ENCODE results near the gene ALDH2. TPM values are rescaled to one million over a fixed set of nuclear protein-coding genes. Genes with fewer than 3 reads are reported as not detected.

The ALDH2 gene
- total RNA-seq, 2 donors from 2014 or later: 76.6 to 91.4 TPM

DNA sequence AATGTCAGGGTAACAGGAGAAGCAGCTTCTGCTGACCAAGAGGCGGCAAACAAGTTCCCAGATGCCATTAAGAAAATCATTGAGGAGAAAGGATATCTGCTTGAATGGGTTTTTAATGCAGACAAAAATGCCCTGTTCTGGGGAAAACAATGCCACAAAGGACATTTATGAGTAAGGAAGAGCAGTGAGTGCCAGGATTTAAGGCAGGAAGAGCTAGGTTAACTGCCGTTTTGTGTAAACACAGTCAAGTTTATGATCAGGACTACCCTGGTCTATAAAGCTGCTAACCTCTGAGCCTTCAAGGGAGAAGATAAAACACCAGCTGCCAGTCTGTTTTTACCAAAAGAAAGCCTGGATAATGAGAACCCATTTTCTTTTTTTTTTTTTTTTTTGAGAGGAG, 83.8 kb downstream of the ALDH2 start:
- H3K9me3 Mint-ChIP-seq: peaks cover 7% of the 10 kb centered on the region
- no peaks in the 10 kb centered on the region for H3K27me3 Mint-ChIP-seq (ENCODE audit: insufficient read depth)
- TF ChIP-seq CTCF (conservative IDR thresholded peaks at IDR 0.05): no peak
- Histone ChIP-seq H3K36me3 (ENCODE audit: control insufficient read depth, insufficient read depth, low read length) (peaks cover 44% of the 10 kb centered on the region), H3K27ac (ENCODE audit: low read depth, low read length) (no peak overlapping the region), H3K27me3 (ENCODE audit: control insufficient read depth, insufficient read depth, low read length, poor library complexity, severe bottlenecking) (no peaks in the 10 kb centered on the region), H3K4me1 (ENCODE audit: control insufficient read depth, insufficient read depth, low read length) (no peaks in the 10 kb centered on the region), H3K9me3 (ENCODE audit: control insufficient read depth, low read length) (peaks cover 16% of the 10 kb centered on the region), H3K4me3 (ENCODE audit: low read length) (no peak overlapping the region), H3K9ac (ENCODE audit: extremely low read depth, low read length, poor library complexity, severe bottlenecking) (no peak overlapping the region)
- no peak overlapping the region for H3K27ac Mint-ChIP-seq
- WGBS, 2 experiments (ENCODE audit: insufficient coverage in 1 of 2, insufficient read length in 1 of 2): 93 to 99% methylated on average over 2 of the region's 2 CpGs
- H3K4me1 Mint-ChIP-seq: no peaks in the 10 kb centered on the region
- no peak for DNase-seq
- H3K36me3 Mint-ChIP-seq (ENCODE audit: low read depth): peaks cover 59% of the 10 kb centered on the region
- H3K4me3 Mint-ChIP-seq: no peak overlapping the region

DNA sequence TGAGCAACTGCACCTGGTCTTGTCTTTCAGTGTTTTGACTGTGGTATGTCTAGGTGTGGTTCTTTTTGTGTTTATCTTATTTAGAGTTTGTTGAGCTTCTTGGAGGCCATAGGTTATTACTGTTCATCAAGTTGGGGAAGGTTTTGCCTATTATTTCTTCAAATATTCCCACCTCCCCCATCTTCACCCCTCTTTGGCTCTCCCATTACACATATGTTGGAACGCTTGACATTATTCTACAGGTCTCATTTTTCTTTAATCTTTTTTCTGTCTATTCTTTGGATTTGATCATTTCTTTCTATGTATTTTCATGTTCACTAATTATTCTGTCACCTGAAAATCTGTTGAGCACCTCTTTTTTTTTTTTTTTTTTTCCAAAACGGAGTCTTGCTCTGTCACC, 91.5 kb downstream of the ALDH2 start:
- Mint-ChIP-seq H3K4me3 (no peak overlapping the region), H3K27ac (no peak overlapping the region), H3K9me3 (no peaks in the 10 kb centered on the region), H3K4me1 (peaks cover 6% of the 10 kb centered on the region), H3K36me3 (ENCODE audit: low read depth) (peaks cover 31% of the 10 kb centered on the region), H3K27me3 (ENCODE audit: insufficient read depth) (no peaks in the 10 kb centered on the region)
- Histone ChIP-seq H3K36me3 (ENCODE audit: control insufficient read depth, insufficient read depth, low read length) (peaks cover 20% of the 10 kb centered on the region), H3K9me3 (ENCODE audit: control insufficient read depth, low read length) (peaks cover 12% of the 10 kb centered on the region), H3K4me3 (ENCODE audit: low read length) (no peak overlapping the region), H3K27me3 (ENCODE audit: control insufficient read depth, insufficient read depth, low read length, poor library complexity, severe bottlenecking) (no peaks in the 10 kb centered on the region), H3K9ac (ENCODE audit: extremely low read depth, low read length, poor library complexity, severe bottlenecking) (no peak overlapping the region), H3K4me1 (ENCODE audit: control insufficient read depth, insufficient read depth, low read length) (no peaks in the 10 kb centered on the region), H3K27ac (ENCODE audit: low read depth, low read length) (no peak overlapping the region)
- DNase-seq: no peak
- WGBS, 2 experiments (ENCODE audit: insufficient coverage in 1 of 2, insufficient read length in 1 of 2): 94 to 100% methylated on average over 1 to 2 of the region's 2 CpGs
- TF ChIP-seq CTCF (conservative IDR thresholded peaks at IDR 0.05): no peak

DNA sequence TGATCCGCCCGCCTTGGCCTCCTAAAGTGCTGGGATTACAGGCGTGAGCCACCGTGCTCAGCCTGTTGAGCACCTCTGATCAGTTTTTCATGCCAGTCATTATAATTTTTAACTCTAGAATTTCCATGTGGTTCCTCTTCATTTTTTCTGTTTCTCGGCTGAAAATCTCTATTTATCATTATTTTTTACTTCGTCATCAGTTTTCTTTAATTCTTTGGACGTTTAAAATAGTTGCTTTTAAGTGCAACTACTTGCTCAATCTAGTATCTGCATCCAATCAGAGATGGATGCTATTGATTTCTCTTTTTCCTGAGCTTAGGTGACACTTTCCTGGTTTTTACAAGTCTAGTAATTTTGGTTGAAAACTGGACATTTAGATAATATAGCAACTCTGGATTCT, 92.0 kb downstream of the ALDH2 start:
- H3K27ac Mint-ChIP-seq: no peak overlapping the region
- H3K27me3 Mint-ChIP-seq (ENCODE audit: insufficient read depth): no peaks in the 10 kb centered on the region
- H3K4me3 ChIP-seq (ENCODE audit: low read length): no peak overlapping the region
- no peaks in the 10 kb centered on the region for H3K4me1 ChIP-seq (ENCODE audit: control insufficient read depth, insufficient read depth, low read length)
- WGBS, 2 experiments (ENCODE audit: insufficient coverage in 1 of 2, insufficient read length in 1 of 2): 95 to 96% methylated on average over 7 of the region's 7 CpGs
- no peaks in the 10 kb centered on the region for H3K27me3 ChIP-seq (ENCODE audit: control insufficient read depth, insufficient read depth, low read length, poor library complexity, severe bottlenecking)
- H3K9ac ChIP-seq (ENCODE audit: extremely low read depth, low read length, poor library complexity, severe bottlenecking): no peak overlapping the region
- H3K27ac ChIP-seq (ENCODE audit: low read depth, low read length): no peak overlapping the region
- H3K9me3 ChIP-seq (ENCODE audit: control insufficient read depth, low read length): peaks cover 12% of the 10 kb centered on the region
- DNase-seq: no peak
- peaks cover 32% of the 10 kb centered on the region for H3K36me3 Mint-ChIP-seq (ENCODE audit: low read depth)
- H3K4me1 Mint-ChIP-seq: peaks cover 6% of the 10 kb centered on the region
- H3K36me3 ChIP-seq (ENCODE audit: control insufficient read depth, insufficient read depth, low read length): peaks cover 25% of the 10 kb centered on the region
- no peak overlapping the region for H3K4me3 Mint-ChIP-seq
- no peaks in the 10 kb centered on the region for H3K9me3 Mint-ChIP-seq
- no peak for TF ChIP-seq CTCF (conservative IDR thresholded peaks at IDR 0.05)
